HG02973 (cell line): Measurements from ENCODE around the gene GP9.

Experiments
- ATAC-seq: cut with Tn5 transposase; IDR thresholded peaks from one replicate; pipeline ENCODE4 v1.9.1; 2021; ENCODE audit warnings: moderate library complexity; ENCODE audit not compliant: unreplicated experiment

GP9 gene

DNA sequence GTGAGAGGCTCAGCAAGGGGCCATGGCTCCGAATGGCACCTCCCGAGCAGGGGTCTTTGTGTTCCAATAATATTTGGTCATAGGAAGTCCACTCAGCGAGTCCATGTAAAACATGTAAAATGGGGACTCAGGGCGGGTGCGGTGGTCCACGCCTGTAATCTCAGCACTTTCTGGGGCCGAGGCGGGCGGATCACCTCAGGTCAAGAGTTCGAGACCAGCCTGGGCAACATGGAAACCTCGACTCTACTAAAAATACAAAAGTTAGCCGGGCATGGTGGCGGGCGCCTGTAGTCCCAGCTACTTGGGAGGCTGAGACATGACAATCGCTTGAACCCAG lies 33.1 kb upstream of the GP9 start:
- ATAC-seq = no peak

DNA sequence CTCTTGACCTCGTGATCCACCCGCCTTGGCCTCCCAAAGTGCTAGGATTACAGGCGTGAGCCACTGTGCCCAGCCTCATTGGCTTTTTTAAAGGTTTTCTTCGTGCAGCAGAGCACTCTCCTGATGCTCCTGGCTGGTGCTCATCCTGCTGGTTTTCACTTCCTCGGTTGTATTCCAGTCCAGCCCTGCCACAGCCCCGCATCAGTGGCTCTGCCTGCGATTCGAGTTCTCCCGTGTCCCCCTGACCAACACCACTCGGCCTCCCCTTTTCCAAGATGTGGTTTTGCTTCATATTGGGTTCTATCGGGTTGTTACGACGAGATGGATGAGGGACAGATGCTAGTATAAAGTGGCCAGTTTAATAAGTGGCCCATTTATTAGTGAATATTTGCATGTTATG lies 31.7 kb upstream of the GP9 start:
- no peak for ATAC-seq

DNA sequence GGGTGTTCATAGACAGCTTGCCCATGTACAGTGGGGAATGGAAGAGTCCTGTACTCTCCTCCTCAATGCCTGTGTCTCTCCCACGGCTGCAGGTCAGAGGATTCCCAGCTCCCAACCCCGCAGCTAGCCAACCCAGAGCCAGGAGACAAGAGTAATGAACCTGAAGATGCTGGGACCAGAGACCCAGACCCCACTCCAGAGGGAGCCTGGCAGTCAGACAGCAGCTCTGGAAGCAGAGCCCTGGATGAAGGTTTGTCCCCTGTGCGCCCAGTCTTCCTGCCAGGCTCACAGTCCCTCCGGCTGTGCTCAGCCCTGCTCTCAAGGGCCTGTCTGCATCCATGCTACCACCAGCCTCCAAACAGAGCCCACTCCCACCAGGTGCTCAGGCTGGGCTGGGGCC lies 30.0 kb upstream of the GP9 start:
- no peak for ATAC-seq

DNA sequence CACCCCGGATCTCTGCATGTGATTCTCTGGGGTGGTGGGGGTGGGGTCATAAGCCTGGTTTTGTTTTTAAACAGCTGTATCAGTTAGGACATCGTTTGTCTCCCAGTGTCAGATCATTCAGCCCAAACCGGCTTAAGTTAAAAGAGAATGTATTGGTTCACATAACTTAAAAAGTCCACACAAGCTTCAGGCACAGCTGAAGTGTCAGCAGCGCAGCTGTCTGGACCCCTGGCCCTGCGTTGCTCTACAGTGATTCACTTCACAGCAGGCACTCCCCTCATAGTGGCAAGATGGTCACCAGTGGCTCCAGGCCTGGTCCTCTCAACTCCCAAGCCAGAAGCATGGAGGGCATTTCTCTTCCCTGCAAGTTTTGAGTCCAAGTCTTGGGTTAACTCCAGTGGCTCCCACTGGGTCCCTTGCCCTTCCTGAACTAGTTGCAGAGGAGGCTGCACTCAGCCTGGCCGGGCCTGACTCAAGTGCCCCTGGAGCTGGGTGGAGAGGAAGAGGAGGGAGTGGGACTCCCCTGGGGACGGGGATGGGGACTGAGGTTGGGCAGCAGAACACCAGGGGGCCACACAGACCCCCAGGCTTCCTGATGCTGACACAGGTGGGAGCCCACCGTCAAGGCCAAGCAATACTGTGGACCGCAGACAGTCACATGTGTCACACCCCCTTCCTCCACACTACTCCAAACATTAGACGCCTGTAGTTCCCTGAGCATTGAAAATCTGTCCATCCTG lies 28.9 kb upstream of the GP9 start:
- no peak for ATAC-seq

DNA sequence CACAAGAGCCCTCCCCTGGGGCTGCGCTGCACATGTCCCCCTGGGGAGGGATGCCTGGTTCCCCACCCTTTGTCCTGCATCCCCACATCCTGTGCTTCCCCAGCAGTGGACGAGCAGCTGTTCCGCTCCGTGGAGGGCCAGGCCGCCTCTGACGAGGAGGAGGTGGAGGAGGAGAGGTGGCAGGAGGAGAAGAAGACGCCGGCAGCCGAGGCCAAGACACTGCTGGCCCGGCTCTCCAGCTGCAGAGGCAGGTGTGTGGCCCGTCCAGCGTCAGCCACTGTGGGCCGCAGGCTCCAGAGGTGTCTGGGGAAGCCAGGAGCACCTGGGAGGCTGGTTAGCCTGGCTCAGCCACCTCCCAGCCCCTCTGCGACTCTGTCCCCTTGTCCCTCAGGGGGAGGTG lies 27.9 kb upstream of the GP9 start:
- ATAC-seq = no peak

DNA sequence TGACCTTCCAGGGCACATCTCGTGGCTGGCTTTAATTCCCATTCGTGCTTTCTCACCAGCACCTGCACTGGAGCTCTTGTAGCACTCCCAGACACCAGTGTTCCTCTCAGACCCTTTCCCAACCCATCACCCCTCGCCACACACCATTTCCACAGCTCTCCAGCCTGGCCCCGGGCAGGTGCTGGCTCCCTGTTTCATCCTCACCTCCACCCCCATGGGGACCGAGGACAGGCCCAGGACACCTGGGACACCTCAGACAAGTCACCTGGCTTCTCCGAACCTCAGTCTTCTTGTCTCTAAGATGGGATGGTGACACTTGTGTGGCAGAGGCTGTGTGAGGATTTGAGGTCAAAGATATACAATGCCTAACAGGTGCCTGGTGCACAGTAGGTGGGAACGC lies 27.4 kb upstream of the GP9 start:
- no peak for ATAC-seq

DNA sequence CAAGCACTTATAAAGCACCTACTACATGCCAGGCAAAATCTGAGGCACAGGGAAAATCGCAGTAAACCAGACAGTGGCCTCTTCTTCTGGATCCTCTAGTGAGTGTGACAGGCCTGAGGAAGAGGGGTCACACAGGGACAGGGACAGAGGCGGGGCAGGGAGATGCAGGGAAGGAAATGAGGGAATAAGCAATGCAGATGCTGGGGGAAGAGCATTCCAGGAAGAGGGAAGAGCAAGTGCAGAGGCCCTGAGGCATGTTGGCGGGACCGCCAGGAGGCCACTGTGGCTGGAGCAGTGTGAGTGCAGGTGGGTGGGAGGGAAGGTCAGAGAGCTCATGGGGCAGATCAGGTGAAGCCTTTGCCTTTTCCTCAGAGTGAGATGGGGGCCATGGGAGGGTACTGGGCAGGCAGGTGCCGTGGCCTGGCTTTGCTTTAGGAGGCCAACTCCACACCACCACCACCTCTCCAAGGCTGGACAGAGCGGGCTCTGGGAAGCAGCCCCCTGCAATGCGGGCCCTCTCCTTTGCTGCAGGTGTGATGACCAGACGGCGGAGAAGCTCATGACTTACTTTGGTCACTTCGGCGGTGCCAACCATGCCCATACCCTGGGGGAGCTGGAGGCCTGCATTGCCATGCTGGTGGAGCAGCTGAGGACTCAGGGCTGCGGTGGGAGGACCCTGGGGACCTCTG lies 26.8 kb upstream of the GP9 start:
- ATAC-seq = no peak

DNA sequence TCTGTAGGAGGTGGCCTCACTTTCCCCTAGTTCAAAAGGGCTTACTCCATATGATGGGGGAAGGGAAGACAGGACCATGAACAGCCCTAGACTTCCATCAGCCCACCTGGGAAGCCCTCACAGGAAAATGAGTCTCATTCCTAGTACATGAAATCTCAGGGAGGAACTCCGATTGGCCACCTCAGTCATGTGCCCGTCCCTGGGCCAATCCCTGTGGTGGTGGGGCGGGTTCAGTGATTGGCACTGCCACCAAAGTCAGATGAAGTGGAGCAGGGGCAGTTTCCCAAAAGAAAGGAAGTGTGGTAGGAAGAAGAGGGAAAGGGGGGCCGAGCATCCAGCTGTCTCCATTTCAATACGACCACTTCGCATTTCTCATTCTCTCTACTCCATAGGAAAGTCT lies 25.9 kb upstream of the GP9 start:
- no peak for ATAC-seq

DNA sequence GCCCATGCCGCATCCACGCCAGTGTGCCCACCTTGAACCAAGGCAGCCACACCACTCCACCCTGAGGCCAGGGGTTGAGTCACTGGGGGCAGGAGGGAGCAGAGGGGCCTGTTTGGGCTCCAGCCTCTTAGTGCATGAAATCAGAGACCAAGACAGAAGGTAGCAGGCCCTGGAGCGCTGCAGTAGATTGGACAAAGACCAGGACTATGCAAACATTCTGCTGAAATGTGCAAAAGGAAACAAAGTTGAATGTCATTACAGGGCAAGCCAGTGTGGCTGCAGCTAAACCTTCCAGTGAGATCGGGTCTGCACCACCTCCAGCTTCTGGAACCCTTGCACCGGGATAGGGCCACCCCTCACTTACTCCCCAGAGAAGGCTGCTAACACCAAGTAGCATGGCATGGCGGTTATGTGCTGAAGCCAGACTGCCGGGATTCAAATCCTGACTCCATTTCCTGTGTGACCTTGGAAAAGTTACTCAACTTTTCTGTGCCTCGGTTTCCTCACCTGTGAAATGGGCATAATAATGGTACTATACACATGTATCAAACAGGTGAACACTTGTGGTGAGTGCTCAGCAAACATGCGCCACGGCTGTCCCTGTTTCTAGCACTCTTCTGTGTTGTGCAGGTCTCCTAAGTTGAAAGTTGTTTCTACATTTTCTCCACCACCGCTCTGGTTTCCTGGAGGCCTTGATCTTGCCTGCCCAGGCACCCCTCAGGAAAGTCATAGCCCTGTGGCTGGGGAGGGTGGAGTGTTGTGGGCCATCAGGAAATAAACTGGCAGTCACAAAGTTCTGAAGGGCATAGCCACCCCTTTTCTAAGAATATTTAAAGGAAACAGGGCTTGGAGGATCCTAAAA lies 25.0 kb upstream of the GP9 start:
- no peak for ATAC-seq

DNA sequence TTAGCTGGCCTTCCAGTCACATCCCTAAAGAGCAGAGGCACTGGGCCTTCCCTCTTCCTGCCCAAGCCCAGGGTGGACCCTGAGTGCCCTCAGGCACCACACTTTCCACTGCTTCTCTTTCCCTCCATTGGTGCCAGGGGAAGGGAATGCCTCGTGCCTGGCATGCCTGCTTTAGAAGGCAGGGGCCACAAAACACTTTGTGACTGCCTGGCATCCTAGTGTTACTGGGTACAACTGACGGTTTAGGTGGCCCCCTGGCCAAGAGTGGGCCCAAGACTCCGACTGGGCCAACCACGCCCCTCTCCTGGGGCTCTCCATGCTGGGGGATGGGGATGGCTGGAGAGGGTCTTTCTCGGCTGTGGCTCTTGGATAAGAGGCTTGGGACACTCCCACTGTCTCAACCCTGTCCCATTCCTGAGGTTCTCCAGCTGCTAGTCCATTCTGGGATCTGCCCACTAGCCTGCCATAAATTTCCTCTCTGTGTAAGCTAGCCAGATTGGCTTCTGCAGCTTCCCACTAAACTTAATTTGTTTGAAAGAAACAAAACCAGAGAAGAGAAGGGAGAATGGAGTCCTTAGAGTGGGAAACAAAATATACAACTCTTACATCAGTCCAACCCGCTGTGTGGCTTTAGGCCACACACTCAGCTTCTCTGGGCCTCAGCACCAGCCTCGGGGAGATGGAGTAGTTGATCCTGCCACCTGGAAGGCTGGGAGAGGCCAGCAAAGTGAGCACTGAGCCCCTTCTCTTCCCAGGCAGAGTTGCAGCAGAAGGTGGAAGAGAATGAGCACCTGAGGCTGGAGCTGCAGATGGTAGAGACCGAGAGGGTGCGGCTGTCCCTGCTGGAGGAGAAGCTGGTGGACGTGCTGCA lies 24.1 kb upstream of the GP9 start:
- no peak for ATAC-seq

DNA sequence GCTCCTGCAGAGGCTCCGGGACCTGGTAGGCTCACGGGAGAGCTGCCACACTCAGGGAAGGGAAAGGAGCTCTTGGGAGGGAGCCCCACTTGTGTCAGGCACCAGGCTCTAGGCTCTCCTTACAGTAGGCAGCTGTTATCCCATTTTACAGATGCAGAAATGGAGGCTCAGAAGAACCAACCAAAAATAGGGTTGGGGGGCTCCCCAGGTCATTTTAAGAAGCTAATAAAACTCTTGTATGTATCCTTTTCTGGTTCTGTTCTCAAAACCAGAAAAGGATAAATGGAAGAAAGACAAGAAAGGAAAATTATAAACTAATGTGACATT lies 23.5 kb upstream of the GP9 start:
- ATAC-seq = no peak

DNA sequence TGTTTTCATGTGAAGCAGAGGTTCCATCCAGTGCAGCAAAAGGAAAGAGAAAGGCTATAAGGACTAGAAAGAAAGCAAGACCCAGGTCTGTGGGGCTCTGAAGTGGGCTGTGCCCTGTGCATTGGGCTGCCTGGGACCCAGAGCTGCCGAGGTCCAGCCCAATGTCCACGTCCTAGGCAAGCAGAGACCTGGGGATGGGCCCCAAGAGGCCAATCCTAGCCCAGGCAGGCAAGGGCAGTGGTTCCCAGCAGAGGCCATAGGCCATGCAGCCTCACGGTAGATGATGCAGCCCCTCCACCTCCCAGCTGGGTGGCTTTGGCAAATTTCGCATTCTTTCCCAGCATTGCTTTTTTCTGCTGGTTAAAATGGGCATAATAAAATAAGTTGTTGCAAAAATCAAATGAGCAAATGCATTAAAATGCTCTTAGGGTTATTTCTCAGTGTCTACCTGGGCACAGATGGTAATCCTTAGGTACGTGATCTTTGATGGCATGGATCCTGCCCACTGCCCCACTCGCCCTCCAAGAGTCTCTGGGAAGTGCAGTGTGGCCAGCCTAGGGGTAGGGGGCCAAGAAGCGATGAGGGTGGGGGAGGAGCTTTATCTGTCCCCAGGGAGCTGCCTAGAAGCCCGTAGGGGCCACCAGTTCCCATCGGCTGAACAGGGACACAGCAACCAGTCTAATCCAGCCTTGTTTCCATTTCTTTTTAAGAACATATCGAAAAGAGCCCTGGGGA lies 22.3 kb upstream of the GP9 start:
- no peak for ATAC-seq

DNA sequence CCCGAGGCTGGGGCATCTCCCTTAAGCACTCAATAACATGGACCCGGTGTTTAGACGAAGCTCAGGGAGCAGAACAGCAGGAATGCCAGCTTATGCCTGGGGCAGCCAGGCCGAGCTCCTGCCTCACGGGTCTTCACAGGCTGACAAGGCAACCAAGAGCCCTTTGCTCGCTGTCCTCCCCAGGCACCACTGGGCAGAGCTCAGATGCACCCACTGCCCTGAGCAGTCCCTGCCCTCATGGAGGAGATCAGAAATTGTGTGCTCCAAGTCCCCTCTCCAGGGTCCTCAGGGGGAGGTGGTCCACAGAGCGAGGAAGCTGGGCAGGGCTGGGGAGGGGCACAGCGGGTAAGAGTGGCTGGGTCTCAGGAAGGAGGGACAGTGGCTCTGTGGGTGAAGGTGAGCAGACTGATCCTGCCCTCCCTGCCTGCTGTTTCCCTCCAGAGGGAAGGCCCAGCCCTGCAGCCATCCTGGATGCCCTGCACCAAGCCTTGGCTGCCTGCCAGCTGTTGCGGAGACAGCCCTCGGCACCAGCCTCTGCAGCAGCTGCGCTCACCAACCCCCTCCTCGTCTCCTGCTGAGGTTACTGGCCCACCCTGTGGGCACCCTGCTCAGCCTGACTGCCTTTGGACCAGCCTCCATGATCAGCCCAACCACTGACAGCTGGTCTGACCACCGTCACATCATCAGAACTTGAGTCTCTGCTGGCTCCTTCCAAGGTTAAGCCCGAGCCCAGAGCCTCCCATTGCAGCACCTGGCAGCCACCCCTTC lies 21.1 kb upstream of the GP9 start:
- no peak for ATAC-seq

DNA sequence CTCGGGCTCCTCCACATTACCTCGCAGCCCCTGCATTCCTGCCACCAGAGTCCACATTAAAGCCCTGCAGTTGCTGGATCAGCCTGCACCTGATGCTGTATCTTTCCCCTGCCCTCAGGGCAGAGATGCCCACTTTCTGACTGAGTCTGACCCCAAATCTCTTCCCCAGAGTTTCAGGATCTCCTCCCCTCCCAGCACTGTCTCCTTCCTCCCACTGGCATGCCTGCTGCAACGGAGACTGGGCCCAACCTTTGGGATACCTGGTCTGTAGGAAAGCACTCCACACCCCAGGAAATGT lies 20.6 kb upstream of the GP9 start:
- no peak for ATAC-seq

DNA sequence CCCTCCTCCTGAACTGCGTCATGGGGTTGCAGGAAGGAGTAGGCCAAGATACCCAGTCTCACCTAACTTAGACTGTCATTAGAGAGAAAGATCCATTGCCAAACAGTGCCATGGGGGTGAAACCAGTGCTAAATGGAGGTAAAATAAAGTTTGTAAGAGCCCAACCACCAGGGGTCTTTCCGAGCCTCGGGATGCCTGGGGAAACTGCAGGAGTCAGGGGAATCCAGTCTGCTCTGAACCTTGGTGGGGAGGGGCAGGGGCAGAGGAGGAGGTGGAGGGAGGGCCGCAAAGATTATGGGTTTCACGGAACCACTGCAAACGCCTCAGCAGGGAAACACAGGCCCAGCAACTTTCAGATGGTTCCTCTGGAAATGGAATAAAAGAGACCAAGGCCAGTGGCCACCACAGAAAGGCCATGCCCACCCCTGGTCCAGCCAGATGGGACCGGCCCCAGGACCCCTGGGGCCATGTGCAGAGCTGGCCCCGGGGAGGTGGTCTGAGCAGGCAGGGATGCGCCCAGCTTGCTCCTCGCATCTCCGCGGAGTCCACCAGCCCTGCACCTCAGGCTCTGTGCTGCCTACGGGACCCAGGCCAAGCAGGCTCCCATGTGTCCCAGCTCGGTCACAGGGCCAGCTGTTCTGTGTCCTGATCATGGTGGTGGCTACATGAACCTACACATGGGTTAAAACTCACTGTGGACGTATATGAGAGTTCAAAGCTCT lies 19.8 kb upstream of the GP9 start:
- no peak for ATAC-seq

DNA sequence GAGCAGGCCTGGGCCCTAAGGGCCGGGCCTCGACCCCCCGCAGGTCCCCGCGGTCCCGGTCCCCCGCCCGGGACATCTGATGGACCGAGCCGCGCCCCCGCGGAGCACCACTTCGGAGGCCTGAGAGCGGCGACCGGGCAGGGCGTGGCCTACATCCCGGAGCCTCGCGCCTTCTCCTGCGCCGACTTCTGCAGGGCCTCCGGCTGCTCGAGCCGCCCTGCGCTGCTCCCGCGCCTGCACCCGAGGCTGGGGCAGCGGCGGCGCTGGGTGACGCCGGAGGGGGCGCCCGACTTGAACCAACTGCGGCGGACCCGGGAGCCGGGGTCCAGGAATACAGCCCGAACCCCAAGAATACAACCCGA lies 14.9 kb upstream of the GP9 start:
- no peak for ATAC-seq

DNA sequence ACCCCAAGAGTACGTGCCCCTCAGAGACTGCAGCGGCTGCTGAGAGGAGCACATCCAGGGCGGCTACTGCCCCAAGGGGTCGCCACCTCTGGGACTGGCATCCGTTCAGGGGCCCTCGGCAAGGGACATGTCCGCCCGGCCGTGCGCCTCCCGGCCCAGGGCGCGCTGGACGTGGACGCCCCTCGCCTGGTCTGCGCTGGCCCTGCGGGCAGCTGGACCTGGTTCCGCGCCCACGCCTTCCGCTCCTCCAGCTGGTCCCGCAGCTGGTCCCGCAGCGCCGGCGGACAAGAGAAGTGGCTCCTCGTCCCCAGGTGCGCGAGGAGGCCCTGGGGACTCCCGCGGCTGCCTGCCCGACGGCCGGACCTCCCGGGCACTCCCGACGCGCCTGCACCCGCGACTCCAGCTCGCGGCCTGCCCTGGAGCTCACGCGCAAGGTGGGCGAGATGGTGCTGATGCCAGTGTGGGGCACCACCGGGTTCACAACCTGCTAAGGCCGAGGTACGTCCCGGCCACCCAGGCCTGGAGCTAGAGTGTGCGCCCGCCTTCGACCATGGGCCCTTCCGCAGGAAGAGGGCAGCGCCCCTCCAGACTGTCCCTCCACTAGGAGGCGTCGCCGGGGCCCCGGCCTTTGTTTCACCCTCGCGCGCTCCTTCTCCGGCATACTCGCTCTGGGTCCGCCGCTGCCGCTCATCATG lies 14.4 kb upstream of the GP9 start:
- ATAC-seq = no peak

DNA sequence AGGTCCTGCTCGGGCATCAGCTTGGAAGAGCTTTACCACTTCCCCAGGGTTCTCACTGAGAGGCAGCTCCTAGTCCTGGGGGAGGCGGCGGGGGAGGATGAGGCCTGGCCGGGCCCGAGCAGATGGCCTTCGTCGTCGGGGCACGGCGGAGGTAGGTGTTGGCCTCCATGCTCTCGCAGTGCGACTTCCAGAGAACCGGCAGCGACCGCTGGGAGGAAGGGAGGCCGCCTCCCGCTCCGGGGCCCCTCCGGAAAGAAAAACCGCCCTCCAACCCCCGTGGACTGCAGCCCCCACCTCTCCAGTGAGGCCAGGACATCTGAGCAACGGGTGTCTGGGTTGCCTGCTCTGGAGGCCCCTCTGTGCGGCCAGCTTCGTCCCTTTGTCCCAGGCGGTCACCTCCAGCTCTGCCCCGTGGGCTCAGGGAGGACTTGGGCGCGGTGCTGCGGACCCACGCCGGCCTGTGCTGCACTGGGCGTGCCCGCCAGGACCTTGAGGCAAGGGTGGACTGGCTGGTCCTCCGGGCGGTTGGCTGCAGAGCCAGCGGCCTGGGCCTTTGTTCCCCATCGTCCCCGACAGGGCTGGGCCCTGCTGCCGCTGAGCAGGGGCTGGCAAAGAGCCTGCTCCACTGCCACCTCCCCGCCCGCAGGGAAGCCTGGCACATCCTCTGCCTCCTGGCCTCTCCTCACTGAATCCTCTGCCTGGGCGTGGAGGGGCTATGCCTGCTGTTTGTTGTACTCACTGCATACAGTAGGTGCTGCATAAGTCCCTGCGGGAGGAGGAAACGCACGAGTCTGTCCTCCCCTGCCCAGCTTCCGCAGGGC lies 13.6 kb upstream of the GP9 start:
- ATAC-seq = no peak
